ENCODE measurements around the gene DESI2.

GRCh38 chr1:244702620-244703019, 49.7 kb downstream of the DESI2 start:
- no peak for TF ChIP-seq CTCF (IDR thresholded peaks at IDR 0.05 in 8 of 11, conservative IDR thresholded peaks at IDR 0.05 in 3 of 11)
- TF ChIP-seq POLR2A (IDR thresholded peaks at IDR 0.05) = no peak
- no peak for TF ChIP-seq POLR2AphosphoS5 (IDR thresholded peaks at IDR 0.05)

Measured in spleen (tissue), 7 donors.